GM11168 (cell line): ENCODE measurements around the gene TAOK2.
"Not testable (repeated sequence)": the region's sequence is repeated elsewhere in the genome, so short reads cannot be mapped to it uniquely, and the experiment has no call there.

Source experiments
- in situ Hi-C: fragments of 300-500 bp; cut with MboI; formaldehyde crosslinking; loops from one replicate; pipeline ENCODE4 v1.12.0; 2022; ENCODE audit warnings: low sequenced_read_pairs; ENCODE audit not compliant: unreplicated experiment

TAOK2 gene

GRCh38 chr16:29973384-29974246 is at the start of gene TAOK2:
Gene TAOK2 (plus strand): TSS chr16:29973868. CDS start chr16:29977773, 3,905 bp downstream.
- in situ Hi-C loops = no loop called here

- in situ Hi-C loops = no loop called here
Measured at GRCh38 chr16:29925105-29925756, 48.4 kb upstream of the TAOK2 start.

- in situ Hi-C loops = no loop called here
Measured at GRCh38 chr16:29925781-29926710, 47.6 kb upstream of the TAOK2 start, which contains the start of gene KCTD13. Gene KCTD13 (minus strand): TSS chr16:29926226. CDS start chr16:29926033, 193 bp downstream.

- in situ Hi-C loops = no loop called here
Measured at GRCh38 chr16:29926711-29927052, 47.0 kb upstream of the TAOK2 start.

- in situ Hi-C loops = no loop called here
Measured at GRCh38 chr16:29927070-29927905, 46.4 kb upstream of the TAOK2 start.

GRCh38 chr16:29931750-29932149 is 41.9 kb upstream of the TAOK2 start:
- in situ Hi-C loops = not testable (repeated sequence)

- in situ Hi-C loops = no loop called here
Measured at GRCh38 chr16:29940656-29941055, 33.0 kb upstream of the TAOK2 start.

GRCh38 chr16:29943846-29944799 is 29.5 kb upstream of the TAOK2 start:
- in situ Hi-C loops = no loop called here

GRCh38 chr16:29947897-29948296 is 25.8 kb upstream of the TAOK2 start:
- in situ Hi-C loops = no loop called here

GRCh38 chr16:29950806-29951461 is 22.7 kb upstream of the TAOK2 start:
- in situ Hi-C loops = no loop called here

- in situ Hi-C loops = no loop called here
Measured at GRCh38 chr16:29951625-29952365, 21.9 kb upstream of the TAOK2 start.

- in situ Hi-C loops = no loop called here
Measured at GRCh38 chr16:29958756-29959155, 14.9 kb upstream of the TAOK2 start.

- in situ Hi-C loops = no loop called here
Measured at GRCh38 chr16:29959293-29959692, 14.4 kb upstream of the TAOK2 start.

GRCh38 chr16:29959821-29960220 is 13.8 kb upstream of the TAOK2 start:
- in situ Hi-C loops = not testable (repeated sequence)

GRCh38 chr16:29961127-29961478 is 12.6 kb upstream of the TAOK2 start:
- in situ Hi-C loops = no loop called here

- in situ Hi-C loops = no loop called here
Measured at GRCh38 chr16:29961479-29962343, 12.0 kb upstream of the TAOK2 start, which contains the start of gene TMEM219. Gene TMEM219 (plus strand): TSS chr16:29962079. CDS start chr16:29963144, 1,065 bp downstream.
